AG09309 (cell line): ENCODE measurements around the gene CCNA2.

ENCODE experiments used
- DNase-seq: peaks from one replicate; pipeline ENCODE4 v3.0.0-alpha.2; 2010; ENCODE audit warnings: low read depth
- H3K4me3 ChIP-seq: 2 replicates; pipeline ENCODE4 v1.5.1; 2011; ENCODE audit warnings: mild to moderate bottlenecking, low read depth, low read length, moderate library complexity; ENCODE audit not compliant: control insufficient read depth
- CTCF ChIP-seq: IDR thresholded peaks from 2 replicates; pipeline ENCODE4 v1.5.1; 2011; ENCODE audit warnings: mild to moderate bottlenecking, low read depth, low read length, inconsistent platforms; ENCODE audit not compliant: insufficient read depth, control insufficient read depth; ENCODE audit errors: missing control alignments

Gene CCNA2

GRCh38 chr4:121851354-121851753 is 27.7 kb upstream of the CCNA2 start:
- no peak for TF ChIP-seq CTCF
- H3K4me3 ChIP-seq = no peak overlapping the region
- DNase-seq = no peak

DNA sequence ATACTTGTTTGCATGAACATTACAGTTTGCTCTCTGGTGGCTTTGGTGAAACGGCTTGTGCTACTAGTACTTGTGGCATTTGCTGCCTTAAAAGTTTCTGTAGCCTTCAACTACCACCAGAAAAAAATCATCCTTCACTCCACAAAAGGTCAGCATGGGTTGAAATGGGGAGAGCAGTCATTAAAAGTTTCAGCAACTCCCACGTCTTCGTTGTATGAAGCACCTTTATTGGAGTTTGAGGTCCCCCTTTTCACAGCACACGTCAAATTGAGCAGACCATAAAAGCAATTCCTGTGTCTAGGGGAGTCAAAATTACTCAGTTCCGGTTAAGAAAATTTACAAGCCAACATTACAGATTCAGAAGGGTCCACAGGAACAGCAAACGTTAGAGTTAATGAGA is 23.0 kb upstream of the CCNA2 start:
- no peak for DNase-seq
- no peak overlapping the region for H3K4me3 ChIP-seq
- TF ChIP-seq CTCF = no peak

- no peak for DNase-seq
- no peak for TF ChIP-seq CTCF
- H3K4me3 ChIP-seq = no peak overlapping the region
Observed at GRCh38 chr4:121842862-121843261, 19.2 kb upstream of the CCNA2 start.

DNA sequence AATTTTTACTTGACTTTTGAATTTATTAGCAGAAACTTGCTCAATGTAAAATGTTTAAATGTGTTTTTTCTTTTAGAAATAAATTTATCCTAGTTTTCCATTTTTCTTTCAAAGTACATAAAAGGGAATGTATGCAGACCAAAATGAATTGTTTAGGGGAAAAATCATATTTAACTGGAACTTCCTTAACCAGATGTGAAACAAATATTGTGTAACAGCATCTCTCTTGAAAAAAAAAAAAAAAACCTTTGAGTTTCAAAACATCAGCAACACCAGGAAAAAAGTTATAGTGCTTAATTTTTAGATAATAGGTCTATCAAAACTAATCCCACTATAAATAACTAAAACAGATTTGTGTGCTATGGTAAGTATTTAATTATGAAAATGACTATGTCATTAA is 14.5 kb upstream of the CCNA2 start:
- no peak for DNase-seq
- no peak for TF ChIP-seq CTCF
- H3K4me3 ChIP-seq = no peak overlapping the region

- no peak for DNase-seq
- TF ChIP-seq CTCF = no peak
- no peak overlapping the region for H3K4me3 ChIP-seq
Observed at GRCh38 chr4:121829511-121829910, 5.8 kb upstream of the CCNA2 start.

- H3K4me3 ChIP-seq = no peak overlapping the region
- DNase-seq = peak; percentile 33
- no peak for TF ChIP-seq CTCF
Observed at GRCh38 chr4:121827853-121828252, 4.2 kb upstream of the CCNA2 start.

GRCh38 chr4:121824950-121825349 is 1.3 kb upstream of the CCNA2 start:
- no peak for TF ChIP-seq CTCF
- no peak overlapping the region for H3K4me3 ChIP-seq
- no peak for DNase-seq
